Measurements from ENCODE around the gene SSH2. TPM values are rescaled to one million over a fixed set of nuclear protein-coding genes. Genes with fewer than 3 reads are reported as not detected.

The SSH2 gene
- total RNA-seq, 2 experiments from 2014 or later, result 41.0 to 62.9 TPM

- no peak for ATAC-seq
- DNase-seq, result no peak
- no peak overlapping the region for H3K27ac Mint-ChIP-seq
- H3K4me1 Mint-ChIP-seq, result no peaks in the 10 kb centered on the region
- H3K36me3 Mint-ChIP-seq, result peaks cover 1% of the 10 kb centered on the region
- H3K9me3 Mint-ChIP-seq (ENCODE audit: low read depth), result no peaks in the 10 kb centered on the region
- no peak overlapping the region for H3K4me3 Mint-ChIP-seq
- CTCF ChIA-PET, result interaction anchor here (1.7 kb wide), 1 partner anchor 130 kb away, joined by 4 read pairs; no protein-coding TSS in a partner anchor
- H3K27me3 Mint-ChIP-seq, result no peaks in the 10 kb centered on the region
Observed at GRCh38 chr17:29769225-29769624, 160.8 kb downstream of the SSH2 start.

- no peaks in the 10 kb centered on the region for H3K27me3 Mint-ChIP-seq
- no peaks in the 10 kb centered on the region for H3K36me3 Mint-ChIP-seq
- peaks cover 3% of the 10 kb centered on the region for H3K4me1 Mint-ChIP-seq
- H3K9me3 Mint-ChIP-seq (ENCODE audit: low read depth), result no peaks in the 10 kb centered on the region
- H3K27ac Mint-ChIP-seq, result no peak overlapping the region
- H3K4me3 Mint-ChIP-seq, result no peak overlapping the region
- DNase-seq (no peak), ATAC-seq (no peak)
- CTCF ChIA-PET, result interaction anchor here (1.5 kb wide), 1 partner anchor 9 kb away, joined by 4 read pairs; no protein-coding TSS in a partner anchor
Observed at GRCh38 chr17:29766796-29767327, 163.2 kb downstream of the SSH2 start.

- no peak for ATAC-seq
- H3K4me3 Mint-ChIP-seq, result no peak overlapping the region
- DNase-seq, result no peak
- no peaks in the 10 kb centered on the region for H3K36me3 Mint-ChIP-seq
- H3K27me3 Mint-ChIP-seq, result no peaks in the 10 kb centered on the region
- H3K27ac Mint-ChIP-seq, result no peak overlapping the region
- H3K9me3 Mint-ChIP-seq (ENCODE audit: low read depth), result no peaks in the 10 kb centered on the region
- H3K4me1 Mint-ChIP-seq, result peaks cover 12% of the 10 kb centered on the region
- CTCF ChIA-PET, result interaction anchor here (0.9 to 1.2 kb wide), 3 partner anchors 14 to 125 kb away, joined by 3 to 4 read pairs (median 3); no protein-coding TSS in a partner anchor
Observed at GRCh38 chr17:29764748-29765147, 165.3 kb downstream of the SSH2 start.

GRCh38 chr17:29764217-29764616 is 165.8 kb downstream of the SSH2 start:
- Mint-ChIP-seq H3K27me3 (no peaks in the 10 kb centered on the region), H3K36me3 (peaks cover 2% of the 10 kb centered on the region)
- DNase-seq, result no peak

GRCh38 chr17:29763273-29763672 is 166.8 kb downstream of the SSH2 start:
- no peaks in the 10 kb centered on the region for H3K9me3 Mint-ChIP-seq (ENCODE audit: low read depth)
- H3K4me3 Mint-ChIP-seq, result no peak overlapping the region
- H3K4me1 Mint-ChIP-seq, result peaks cover 23% of the 10 kb centered on the region
- ATAC-seq, result no peak
- H3K27me3 Mint-ChIP-seq, result no peaks in the 10 kb centered on the region
- H3K36me3 Mint-ChIP-seq, result peaks cover 2% of the 10 kb centered on the region
- CTCF ChIA-PET, result interaction anchor here (1.4 to 3.5 kb wide), 2 partner anchors 13 to 16 kb away, joined by 3 to 23 read pairs; no protein-coding TSS in a partner anchor
- H3K27ac Mint-ChIP-seq, result no peak overlapping the region
- no peak for DNase-seq

More at GRCh38 chr17:29764217-29764616, 165.8 kb downstream of the SSH2 start:
- CTCF ChIA-PET, result interaction anchor here (0.6 to 1.2 kb wide), 2 partner anchors 14 to 16 kb away, joined by 3 to 4 read pairs; no protein-coding TSS in a partner anchor
- Mint-ChIP-seq H3K9me3 (ENCODE audit: low read depth) (no peaks in the 10 kb centered on the region), H3K4me3 (no peak overlapping the region), H3K27ac (no peak overlapping the region), H3K4me1 (peaks cover 17% of the 10 kb centered on the region)
- ATAC-seq, result no peak

- ATAC-seq, result peak; percentile 95
- Mint-ChIP-seq H3K36me3 (peaks cover 11% of the 10 kb centered on the region), H3K27me3 (no peaks in the 10 kb centered on the region), H3K4me1 (peaks cover 34% of the 10 kb centered on the region), H3K4me3 (peak overlapping the region; percentile 98), H3K9me3 (ENCODE audit: low read depth) (no peaks in the 10 kb centered on the region), H3K27ac (peak overlapping the region; percentile 97)
- DNase-seq, result peak; percentile 95
- CTCF ChIA-PET, result interaction anchor here (1.5 to 3.5 kb wide), 4 partner anchors 18 to 144 kb away, joined by 5 to 23 read pairs (median 16); no protein-coding TSS in a partner anchor
Observed at GRCh38 chr17:29761040-29761761, 168.8 kb downstream of the SSH2 start.

GRCh38 chr17:29760279-29761039 is 169.6 kb downstream of the SSH2 start:
- CTCF ChIA-PET, result interaction anchor here (0.7 to 3.5 kb wide), 10 partner anchors 9 to 170 kb away, joined by 3 to 23 read pairs (median 6); partner anchors contain the start of gene SSH2
- peaks cover 34% of the 10 kb centered on the region for H3K4me1 Mint-ChIP-seq
- ATAC-seq (peak; percentile 55), DNase-seq (peak; percentile 77)
- H3K4me3 Mint-ChIP-seq, result peak overlapping the region; percentile 98
- H3K9me3 Mint-ChIP-seq (ENCODE audit: low read depth), result no peaks in the 10 kb centered on the region
- H3K36me3 Mint-ChIP-seq, result peaks cover 12% of the 10 kb centered on the region
- no peaks in the 10 kb centered on the region for H3K27me3 Mint-ChIP-seq
- peak overlapping the region; percentile 97 for H3K27ac Mint-ChIP-seq

- peaks cover 42% of the 10 kb centered on the region for H3K4me1 Mint-ChIP-seq
- CTCF ChIA-PET, result interaction anchor here (2.7 kb wide), 1 partner anchor 141 kb away, joined by 12 read pairs; no protein-coding TSS in a partner anchor
- ATAC-seq (no peak), DNase-seq (no peak)
- H3K4me3 Mint-ChIP-seq, result peak overlapping the region; percentile 52
- peak overlapping the region; percentile 27 for H3K27ac Mint-ChIP-seq
- H3K27me3 Mint-ChIP-seq, result no peaks in the 10 kb centered on the region
- H3K36me3 Mint-ChIP-seq, result peaks cover 13% of the 10 kb centered on the region
- H3K9me3 Mint-ChIP-seq (ENCODE audit: low read depth), result no peaks in the 10 kb centered on the region
Observed at GRCh38 chr17:29758255-29758654, 171.8 kb downstream of the SSH2 start.

- ATAC-seq (no peak), DNase-seq (no peak)
- H3K27ac Mint-ChIP-seq, result peak overlapping the region; percentile 70
- H3K9me3 Mint-ChIP-seq (ENCODE audit: low read depth), result no peaks in the 10 kb centered on the region
- peaks cover 14% of the 10 kb centered on the region for H3K36me3 Mint-ChIP-seq
- no peaks in the 10 kb centered on the region for H3K27me3 Mint-ChIP-seq
- peaks cover 42% of the 10 kb centered on the region for H3K4me1 Mint-ChIP-seq
- peak overlapping the region; percentile 52 for H3K4me3 Mint-ChIP-seq
- CTCF ChIA-PET, result interaction anchor here (1.0 to 2.7 kb wide), 3 partner anchors 21 to 140 kb away, joined by 3 to 12 read pairs (median 3); no protein-coding TSS in a partner anchor
Observed at GRCh38 chr17:29757788-29758187, 172.2 kb downstream of the SSH2 start.

- DNase-seq (no peak), ATAC-seq (no peak)
- Mint-ChIP-seq H3K27ac (peak overlapping the region; percentile 47), H3K9me3 (ENCODE audit: low read depth) (no peaks in the 10 kb centered on the region), H3K27me3 (no peaks in the 10 kb centered on the region), H3K36me3 (peaks cover 20% of the 10 kb centered on the region), H3K4me1 (peaks cover 26% of the 10 kb centered on the region), H3K4me3 (no peak overlapping the region)
- CTCF ChIA-PET, result interaction anchor here (1.1 to 1.6 kb wide), 2 partner anchors 49 to 100 kb away, joined by 3 to 4 read pairs; no protein-coding TSS in a partner anchor
Observed at GRCh38 chr17:29753845-29754439, 176.1 kb downstream of the SSH2 start.

- H3K9me3 Mint-ChIP-seq (ENCODE audit: low read depth), result no peaks in the 10 kb centered on the region
- H3K36me3 Mint-ChIP-seq, result peaks cover 19% of the 10 kb centered on the region
- no peak for ATAC-seq
- no peak for DNase-seq
- H3K4me1 Mint-ChIP-seq, result peaks cover 37% of the 10 kb centered on the region
- no peaks in the 10 kb centered on the region for H3K27me3 Mint-ChIP-seq
- CTCF ChIA-PET, result interaction anchor here (1.3 kb wide), 1 partner anchor 110 kb away, joined by 7 read pairs; no protein-coding TSS in a partner anchor
- no peak overlapping the region for H3K4me3 Mint-ChIP-seq
- no peak overlapping the region for H3K27ac Mint-ChIP-seq
Observed at GRCh38 chr17:29749045-29749825, 180.8 kb downstream of the SSH2 start.

- CTCF ChIA-PET, result no interaction called here
- Mint-ChIP-seq H3K36me3 (peaks cover 19% of the 10 kb centered on the region), H3K9me3 (ENCODE audit: low read depth) (no peaks in the 10 kb centered on the region), H3K27ac (no peak overlapping the region), H3K27me3 (no peaks in the 10 kb centered on the region), H3K4me3 (no peak overlapping the region), H3K4me1 (peaks cover 32% of the 10 kb centered on the region)
- ATAC-seq, result no peak
- no peak for DNase-seq
Observed at GRCh38 chr17:29748400-29748799, 181.6 kb downstream of the SSH2 start.

Measured in activated CD8-positive, alpha-beta memory T cell treated with anti-CD3 and anti-CD28 coated beads, Interleukin-2, amount 10 ng/mL, durations not matched to agents 7 days and 5 days (primary cell).